Measurements from ENCODE around the gene NDUFS8. TPM values are rescaled to one million over a fixed set of nuclear protein-coding genes. Genes with fewer than 3 reads are reported as not detected.

The NDUFS8 gene
- total and polyA plus RNA-seq, 2 donors: 84.1 to 145 TPM

GRCh38 chr11:68012843-68013610 lies 17.5 kb upstream of the NDUFS8 start:
- Histone ChIP-seq H3K4me3 (ENCODE audit: low read length in 2 of 2) (no peak overlapping the region), H3K27ac (ENCODE audit: low read depth in 1 of 2, low read length in 1 of 2) (no peak overlapping the region), H3K9me3 (ENCODE audit: control insufficient read depth in 2 of 2, insufficient read depth in 1 of 2, low read length in 1 of 2) (peaks cover 0 to 1% of the 10 kb centered on the region in 2 donors), H3K36me3 (ENCODE audit: control insufficient read depth in 2 of 2, insufficient read depth in 2 of 2, low read length in 1 of 2) (no peaks in the 10 kb centered on the region), H3K27me3 (ENCODE audit: control insufficient read depth in 2 of 2, insufficient read depth in 1 of 2, low read length in 1 of 2) (peaks cover 0 to 9% of the 10 kb centered on the region in 2 donors), H3K4me1 (ENCODE audit: control insufficient read depth in 2 of 2, insufficient read depth in 2 of 2, low read length in 2 of 2) (peaks cover 6 to 15% of the 10 kb centered on the region in 2 donors)
- WGBS: 92% methylated on average over 16 of the region's 16 CpGs
- DNase-seq (ENCODE audit: low read depth in 6 of 9, low spot score in 9 of 9): no peak

- Histone ChIP-seq H3K27me3 (ENCODE audit: control insufficient read depth in 2 of 2, insufficient read depth in 1 of 2, low read length in 1 of 2) (peaks cover 0 to 9% of the 10 kb centered on the region in 2 donors), H3K4me1 (ENCODE audit: control insufficient read depth in 2 of 2, insufficient read depth in 2 of 2, low read length in 2 of 2) (peaks cover 6 to 14% of the 10 kb centered on the region in 2 donors), H3K4me3 (ENCODE audit: low read length in 2 of 2) (no peak overlapping the region), H3K36me3 (ENCODE audit: control insufficient read depth in 2 of 2, insufficient read depth in 2 of 2, low read length in 1 of 2) (no peaks in the 10 kb centered on the region), H3K9me3 (ENCODE audit: control insufficient read depth in 2 of 2, insufficient read depth in 1 of 2, low read length in 1 of 2) (peaks cover 0 to 1% of the 10 kb centered on the region in 2 donors), H3K27ac (ENCODE audit: low read depth in 1 of 2, low read length in 1 of 2) (no peak overlapping the region)
- WGBS: 96% methylated on average over 14 of the region's 14 CpGs
- no peak for DNase-seq (ENCODE audit: low read depth in 6 of 9, low spot score in 9 of 9)
Observed at GRCh38 chr11:68013611-68014156, 16.8 kb upstream of the NDUFS8 start.

- no peak for DNase-seq (ENCODE audit: low read depth in 6 of 9, low spot score in 9 of 9)
Observed at GRCh38 chr11:68014157-68014946, 16.1 kb upstream of the NDUFS8 start.

GRCh38 chr11:68014947-68015447 lies 15.5 kb upstream of the NDUFS8 start:
- Histone ChIP-seq H3K4me1 (ENCODE audit: control insufficient read depth in 2 of 2, insufficient read depth in 2 of 2, low read length in 2 of 2) (peaks cover 2 to 5% of the 10 kb centered on the region in 2 donors), H3K9me3 (ENCODE audit: control insufficient read depth in 2 of 2, insufficient read depth in 1 of 2, low read length in 1 of 2) (peaks cover 0 to 1% of the 10 kb centered on the region in 2 donors), H3K4me3 (ENCODE audit: low read length in 2 of 2) (no peak overlapping the region), H3K36me3 (ENCODE audit: control insufficient read depth in 2 of 2, insufficient read depth in 2 of 2, low read length in 1 of 2) (no peaks in the 10 kb centered on the region), H3K27ac (ENCODE audit: low read depth in 1 of 2, low read length in 1 of 2) (no peak overlapping the region), H3K27me3 (ENCODE audit: control insufficient read depth in 2 of 2, insufficient read depth in 1 of 2, low read length in 1 of 2) (peaks cover 0 to 7% of the 10 kb centered on the region in 2 donors)
- WGBS: 90% methylated on average over 19 of the region's 19 CpGs
- no peak for DNase-seq (ENCODE audit: low read depth in 6 of 9, low spot score in 9 of 9)

More at GRCh38 chr11:68014157-68014946, 16.1 kb upstream of the NDUFS8 start:
- H3K4me1 ChIP-seq (ENCODE audit: control insufficient read depth in 2 of 2, insufficient read depth in 2 of 2, low read length in 2 of 2): peaks cover 4 to 9% of the 10 kb centered on the region in 2 donors
- H3K27me3 ChIP-seq (ENCODE audit: control insufficient read depth in 2 of 2, insufficient read depth in 1 of 2, low read length in 1 of 2): peaks cover 0 to 9% of the 10 kb centered on the region in 2 donors
- no peak overlapping the region for H3K27ac ChIP-seq (ENCODE audit: low read depth in 1 of 2, low read length in 1 of 2)
- 71% methylated on average over 16 of the region's 16 CpGs for WGBS
- H3K4me3 ChIP-seq (ENCODE audit: low read length in 2 of 2): no peak overlapping the region
- no peaks in the 10 kb centered on the region for H3K36me3 ChIP-seq (ENCODE audit: control insufficient read depth in 2 of 2, insufficient read depth in 2 of 2, low read length in 1 of 2)
- peaks cover 0 to 1% of the 10 kb centered on the region in 2 donors for H3K9me3 ChIP-seq (ENCODE audit: control insufficient read depth in 2 of 2, insufficient read depth in 1 of 2, low read length in 1 of 2)

GRCh38 chr11:68015467-68015866 lies 15.0 kb upstream of the NDUFS8 start:
- peaks cover 0 to 2% of the 10 kb centered on the region in 2 donors for H3K27me3 ChIP-seq (ENCODE audit: control insufficient read depth in 2 of 2, insufficient read depth in 1 of 2, low read length in 1 of 2)

GRCh38 chr11:68016161-68016903 lies 14.1 kb upstream of the NDUFS8 start:
- Histone ChIP-seq H3K27ac (ENCODE audit: low read depth in 1 of 2, low read length in 1 of 2) (no peak overlapping the region), H3K9me3 (ENCODE audit: control insufficient read depth in 2 of 2, insufficient read depth in 1 of 2, low read length in 1 of 2) (no peaks in the 10 kb centered on the region), H3K27me3 (ENCODE audit: control insufficient read depth in 2 of 2, insufficient read depth in 1 of 2, low read length in 1 of 2) (no peaks in the 10 kb centered on the region), H3K4me3 (ENCODE audit: low read length in 2 of 2) (no peak overlapping the region), H3K4me1 (ENCODE audit: control insufficient read depth in 2 of 2, insufficient read depth in 2 of 2, low read length in 2 of 2) (no peaks in the 10 kb centered on the region), H3K36me3 (ENCODE audit: control insufficient read depth in 2 of 2, insufficient read depth in 2 of 2, low read length in 1 of 2) (no peaks in the 10 kb centered on the region)
- DNase-seq (ENCODE audit: low read depth in 6 of 9, low spot score in 9 of 9): no peak
- 93% methylated on average over 13 of the region's 13 CpGs for WGBS

More at GRCh38 chr11:68015467-68015866, 15.0 kb upstream of the NDUFS8 start:
- peaks cover 0 to 1% of the 10 kb centered on the region in 2 donors for H3K9me3 ChIP-seq (ENCODE audit: control insufficient read depth in 2 of 2, insufficient read depth in 1 of 2, low read length in 1 of 2)
- no peaks in the 10 kb centered on the region for H3K36me3 ChIP-seq (ENCODE audit: control insufficient read depth in 2 of 2, insufficient read depth in 2 of 2, low read length in 1 of 2)
- no peaks in the 10 kb centered on the region for H3K4me1 ChIP-seq (ENCODE audit: control insufficient read depth in 2 of 2, insufficient read depth in 2 of 2, low read length in 2 of 2)
- no peak for DNase-seq (ENCODE audit: low read depth in 6 of 9, low spot score in 9 of 9)
- H3K4me3 ChIP-seq (ENCODE audit: low read length in 2 of 2): no peak overlapping the region
- no peak overlapping the region for H3K27ac ChIP-seq (ENCODE audit: low read depth in 1 of 2, low read length in 1 of 2)
- 97% methylated on average over 8 of the region's 8 CpGs for WGBS

- H3K36me3 ChIP-seq (ENCODE audit: control insufficient read depth in 2 of 2, insufficient read depth in 2 of 2, low read length in 1 of 2): no peaks in the 10 kb centered on the region
- no peaks in the 10 kb centered on the region for H3K27me3 ChIP-seq (ENCODE audit: control insufficient read depth in 2 of 2, insufficient read depth in 1 of 2, low read length in 1 of 2)
- no peak overlapping the region for H3K27ac ChIP-seq (ENCODE audit: low read depth in 1 of 2, low read length in 1 of 2)
- H3K4me3 ChIP-seq (ENCODE audit: low read length in 2 of 2): no peak overlapping the region
- no peak for DNase-seq (ENCODE audit: low read depth in 6 of 9, low spot score in 9 of 9)
- H3K4me1 ChIP-seq (ENCODE audit: control insufficient read depth in 2 of 2, insufficient read depth in 2 of 2, low read length in 2 of 2): no peaks in the 10 kb centered on the region
- 87% methylated on average over 16 of the region's 16 CpGs for WGBS
- H3K9me3 ChIP-seq (ENCODE audit: control insufficient read depth in 2 of 2, insufficient read depth in 1 of 2, low read length in 1 of 2): no peaks in the 10 kb centered on the region
Observed at GRCh38 chr11:68016904-68017817, 13.3 kb upstream of the NDUFS8 start.

Data from thymus (tissue), 11 donors.